ENCODE measurements around the gene MAPK6.
A peak's percentile ranks its signal among the peaks of the same experiment; 100 is the strongest.

The MAPK6 gene

GRCh38 chr15:52100807-52101442 lies 81.9 kb downstream of the MAPK6 start:
- Histone ChIP-seq H3K36me3 (ENCODE audit: control insufficient read depth in 2 of 2, insufficient read depth in 1 of 2, low read length in 2 of 2) (no peaks in the 10 kb centered on the region), H3K9me3 (ENCODE audit: control insufficient read depth, insufficient read depth, low read depth, low read length) (no peaks in the 10 kb centered on the region), H3K4me1 (ENCODE audit: control insufficient read depth, insufficient read depth, low read length) (peaks cover 2% of the 10 kb centered on the region; the same call in 1 of the 2 replicates), H3K4me3 (ENCODE audit: low read depth, low read length) (no peak overlapping the region), H3K27ac (ENCODE audit: extremely low read depth, low read depth, low read length) (no peak overlapping the region)
- POLR2A ChIA-PET = no interaction called here
- CTCF ChIA-PET = interaction anchor here (1.7 kb wide), 1 partner anchor 23 kb away, joined by 7 read pairs; no protein-coding TSS in a partner anchor
- TF ChIP-seq ZEB2 (tag by site-specific recombination; IDR thresholded peaks at IDR 0.05) (peak; percentile 52; the same call in 1 of the 2 replicates), ZNF514 (tag by site-specific recombination; IDR thresholded peaks at IDR 0.05) (no peak), ZNF114 (tag by site-specific recombination; IDR thresholded peaks at IDR 0.05) (no peak), ZSCAN30 (tag by site-specific recombination; IDR thresholded peaks at IDR 0.05) (no peak), ZNF843 (tag by site-specific recombination; IDR thresholded peaks at IDR 0.05) (0 out of 2 replicates have a peak, but pooled peaks have one; percentile 11), ZNF394 (tag by site-specific recombination; IDR thresholded peaks at IDR 0.05; ENCODE audit: borderline replicate concordance) (peak; percentile 49; the same call in 1 of the 2 replicates), ZBTB17 (tag by site-specific recombination; IDR thresholded peaks at IDR 0.05) (peak; percentile 72; the same call in 1 of the 2 replicates), ZBTB44 (tag by site-specific recombination; IDR thresholded peaks at IDR 0.05) (peak; percentile 41; the same call in 1 of the 2 replicates), ZNF660 (tag by site-specific recombination; IDR thresholded peaks at IDR 0.05) (0 out of 2 replicates have a peak, but pooled peaks have one; percentile 20), ZNF274 (IDR thresholded peaks at IDR 0.05; ENCODE audit: low read length) (no peak), ZNF274 (tag by site-specific recombination; IDR thresholded peaks at IDR 0.05; ENCODE audit: borderline replicate concordance) (no peak), ZNF16 (tag by site-specific recombination; IDR thresholded peaks at IDR 0.05; ENCODE audit: low read depth) (no peak), ZNF121 (tag by site-specific recombination; IDR thresholded peaks at IDR 0.05) (peak; percentile 78), SP7 (tag by site-specific recombination; IDR thresholded peaks at IDR 0.05) (0 out of 2 replicates have a peak, but pooled peaks have one; percentile 49), ZXDB (tag by site-specific recombination; IDR thresholded peaks at IDR 0.05) (0 out of 2 replicates have a peak, but pooled peaks have one; percentile 30), ELK4 (IDR thresholded peaks at IDR 0.05; ENCODE audit: borderline replicate concordance, low read depth, low read length) (no peak), PATZ1 (tag by site-specific recombination; IDR thresholded peaks at IDR 0.05) (0 out of 2 replicates have a peak, but pooled peaks have one; percentile 5), ZNF791 (tag by site-specific recombination; IDR thresholded peaks at IDR 0.05) (no peak), ZNF211 (tag by site-specific recombination; IDR thresholded peaks at IDR 0.05; ENCODE audit: low read depth) (no peak), MEIS1 (CRISPR knock-in tag; IDR thresholded peaks at IDR 0.05; ENCODE audit: borderline replicate concordance) (no peak), ZNF600 (tag by site-specific recombination; IDR thresholded peaks at IDR 0.05) (peak; percentile 46; the same call in 1 of the 2 replicates), ZNF23 (tag by site-specific recombination; IDR thresholded peaks at IDR 0.05; ENCODE audit: borderline replicate concordance) (no peak), ZBTB26 (tag by site-specific recombination; optimal IDR thresholded peaks at IDR 0.05) (no peak), ZIC2 (tag by site-specific recombination; IDR thresholded peaks at IDR 0.05) (peak; percentile 52), ZNF398 (tag by site-specific recombination; IDR thresholded peaks at IDR 0.05) (peak; percentile 56; the same call in 1 of the 2 replicates)
